HG03342 (cell line): Measurements from ENCODE around the gene MRPS34.
"Not testable (repeated sequence)": the region's sequence is repeated elsewhere in the genome, so short reads cannot be mapped to it uniquely, and the experiment has no call there.

Experiments used
- ATAC-seq: cut with Tn5 transposase; IDR thresholded peaks from one replicate; pipeline ENCODE4 v1.9.1; 2021; ENCODE audit warnings: mild to moderate bottlenecking, moderate library complexity; ENCODE audit not compliant: unreplicated experiment

Gene MRPS34

DNA sequence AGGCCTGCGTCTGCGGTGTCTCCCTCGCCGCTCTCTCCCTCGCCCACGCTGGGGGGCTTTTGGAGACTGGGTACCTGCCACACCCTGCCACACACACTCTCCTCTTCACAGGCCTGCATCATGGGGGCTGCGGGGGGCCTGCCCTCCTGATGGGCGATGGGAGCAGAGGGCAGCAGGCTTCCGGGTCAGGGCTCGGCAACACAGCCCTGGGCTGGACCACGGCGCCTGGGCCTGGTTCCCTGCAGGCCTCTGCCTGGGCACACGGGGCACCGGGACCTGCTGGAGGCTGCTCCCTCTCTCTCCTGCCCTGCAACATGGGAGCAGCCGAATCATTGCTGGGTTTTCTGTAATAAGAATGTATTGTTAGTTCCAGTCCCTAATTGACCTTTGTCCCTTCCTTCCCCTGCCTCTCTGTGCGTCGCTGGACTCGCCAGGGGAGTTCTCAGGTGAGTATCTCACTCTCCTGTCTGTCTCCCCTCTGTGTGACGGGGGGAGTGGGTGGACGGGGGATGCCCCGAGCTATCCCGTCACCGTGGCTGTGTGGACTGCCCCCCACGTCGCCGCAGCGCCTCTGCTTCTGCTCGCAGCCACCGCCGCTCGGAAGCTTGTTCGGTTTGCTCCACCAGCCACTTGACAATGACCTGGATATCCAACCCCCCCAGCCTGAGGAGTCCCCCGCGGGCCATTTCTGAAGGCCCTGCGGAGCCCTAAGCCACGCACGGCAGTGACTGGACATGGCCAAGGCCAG is 15.0 kb downstream of the MRPS34 start:
- no peak for ATAC-seq

DNA sequence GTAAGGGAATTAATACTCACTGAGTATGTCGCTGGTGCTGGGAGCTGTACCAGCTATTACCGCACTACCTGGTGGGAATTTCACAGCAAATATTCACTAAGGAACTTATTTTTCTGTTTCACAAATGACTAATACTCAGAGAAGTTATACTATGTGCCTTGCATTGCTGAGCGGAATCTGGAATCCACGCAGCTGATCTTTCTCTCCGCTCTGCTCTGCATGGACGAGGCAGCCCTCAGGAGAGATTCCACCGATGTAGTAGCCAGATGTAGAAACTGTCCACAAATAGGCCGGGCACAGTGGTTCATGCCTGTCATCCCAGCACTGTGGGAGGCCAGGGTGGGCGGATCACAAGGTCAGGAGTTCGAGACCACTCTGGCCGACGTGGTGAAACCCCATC is 18.7 kb downstream of the MRPS34 start:
- ATAC-seq, result no peak

DNA sequence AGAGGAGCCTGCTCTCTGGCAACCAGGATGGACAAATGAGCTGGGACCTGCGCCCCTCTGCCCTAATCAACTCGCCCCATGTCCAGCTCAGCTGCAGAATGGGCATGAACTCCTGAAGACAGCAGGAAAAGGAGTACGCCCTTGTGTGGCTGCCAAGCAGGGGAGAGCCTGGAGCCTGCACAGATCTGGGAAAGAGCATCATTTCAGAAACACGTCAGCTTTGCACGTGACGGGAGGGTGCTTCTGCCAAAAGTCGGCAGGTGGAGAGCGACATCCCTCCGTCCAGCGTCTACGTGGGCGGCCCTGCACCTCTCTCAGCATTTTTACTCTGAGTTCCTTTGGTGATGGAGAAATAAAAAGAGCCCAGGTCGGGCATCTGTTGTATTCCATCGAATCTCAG is 20.1 kb downstream of the MRPS34 start:
- no peak for ATAC-seq

DNA sequence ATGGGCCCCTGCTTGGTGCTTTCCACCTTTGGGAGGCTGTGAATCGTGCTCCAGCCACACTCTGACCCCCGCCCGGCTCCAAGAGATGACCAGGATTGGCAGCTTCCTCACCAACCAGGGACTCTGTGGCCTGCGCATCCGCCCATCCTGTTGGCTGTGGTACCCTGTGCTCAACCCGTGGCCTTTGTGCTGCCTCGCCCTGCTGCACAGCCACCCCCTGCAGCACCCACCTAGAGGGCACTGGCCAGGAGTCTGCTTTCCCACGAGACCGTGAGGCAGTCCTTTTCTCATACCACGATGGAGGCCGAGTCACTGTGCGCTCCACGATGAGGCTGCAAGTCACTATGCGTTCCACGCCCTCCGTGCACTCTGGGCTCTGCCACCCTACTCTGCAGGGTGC is 21.0 kb downstream of the MRPS34 start:
- ATAC-seq, result no peak

DNA sequence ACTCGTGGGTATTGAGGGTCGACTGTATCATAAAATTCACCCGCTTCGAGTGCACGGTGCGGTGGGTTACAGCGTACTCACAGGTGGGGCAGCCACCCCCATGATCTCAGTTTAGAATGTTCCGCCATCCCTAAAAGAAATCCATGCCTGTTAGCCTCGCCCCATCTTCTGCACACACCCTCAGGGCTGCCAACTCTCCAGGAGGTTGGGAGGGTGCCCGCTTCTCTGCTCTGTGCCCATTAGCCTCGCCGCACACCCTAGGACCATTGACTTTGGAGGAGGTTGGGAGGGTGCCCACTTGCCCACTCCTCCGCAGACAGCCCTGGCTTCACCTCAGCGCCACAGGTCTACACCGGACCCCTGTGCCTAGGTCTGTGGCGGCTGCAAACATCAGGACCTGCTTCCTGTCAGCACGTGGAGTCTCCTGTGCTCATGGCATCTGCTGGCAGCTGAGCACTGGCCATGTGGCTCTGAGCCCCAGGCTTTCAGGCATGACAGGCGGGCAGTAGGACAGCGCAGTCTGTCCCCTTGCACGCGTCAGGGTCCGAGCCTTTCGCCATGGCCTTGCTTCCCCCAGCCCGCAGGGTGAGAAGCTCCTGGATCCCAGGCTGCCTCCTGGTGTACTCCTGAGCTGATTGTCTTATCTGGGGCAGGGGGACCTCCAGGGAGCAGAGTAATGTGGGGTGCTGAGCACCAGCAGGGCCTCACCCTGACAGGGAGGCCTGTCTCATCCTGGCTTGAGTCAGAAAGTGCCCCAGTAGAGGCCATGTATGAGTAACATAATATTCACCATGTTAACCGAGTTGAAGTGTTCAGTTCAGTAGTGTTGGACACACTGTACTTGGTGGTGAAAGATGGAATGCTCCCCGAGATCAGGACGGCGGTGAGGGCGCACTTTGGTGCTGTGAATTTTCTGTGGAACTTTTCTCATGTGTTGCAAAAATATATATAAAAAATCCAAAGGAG is 23.5 kb downstream of the MRPS34 start:
- ATAC-seq, result no peak

DNA sequence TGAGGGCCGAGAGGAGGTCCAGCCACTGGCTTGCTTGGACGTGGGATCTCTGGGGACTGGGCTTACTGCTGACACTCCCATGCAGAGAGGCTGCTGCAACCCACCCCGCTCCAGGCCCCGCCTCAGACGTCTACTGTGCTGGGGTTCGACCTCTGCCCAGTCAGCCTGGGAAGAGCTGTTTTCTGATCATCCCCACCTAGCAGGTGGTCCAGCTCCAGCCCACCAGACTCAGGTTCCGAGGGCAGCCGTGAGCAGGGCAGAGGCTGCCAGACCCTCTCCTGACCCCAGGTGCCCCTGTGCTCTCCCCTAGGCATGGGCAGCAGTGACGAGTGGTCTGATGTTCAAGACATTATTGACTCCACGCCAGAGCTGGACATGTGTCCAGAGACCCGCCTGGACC is 25.0 kb downstream of the MRPS34 start:
- no peak for ATAC-seq

DNA sequence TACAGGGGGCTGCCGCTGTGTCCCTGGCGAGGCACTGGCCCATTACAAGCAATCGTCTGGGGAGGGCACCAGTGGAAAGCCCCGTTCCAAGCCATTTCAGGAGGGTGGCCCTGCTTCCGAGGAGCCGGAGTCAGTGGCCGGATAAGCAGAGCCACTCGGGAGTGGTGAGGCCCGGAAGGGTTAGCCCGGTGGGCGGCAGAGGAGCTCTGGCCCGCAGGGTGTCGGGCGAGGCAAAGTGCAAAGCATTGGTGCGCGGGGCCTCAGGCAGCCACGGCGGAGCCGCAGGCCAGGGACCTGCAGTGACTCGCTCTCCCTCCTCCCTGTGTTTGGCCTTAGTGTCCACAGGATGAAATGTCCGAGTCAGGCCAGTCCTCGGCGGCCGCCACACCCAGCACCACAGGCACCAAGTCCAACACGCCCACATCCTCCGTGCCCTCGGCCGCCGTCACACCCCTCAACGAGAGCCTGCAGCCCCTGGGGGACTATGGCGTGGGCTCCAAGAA is 26.2 kb downstream of the MRPS34 start:
- ATAC-seq, result no peak

DNA sequence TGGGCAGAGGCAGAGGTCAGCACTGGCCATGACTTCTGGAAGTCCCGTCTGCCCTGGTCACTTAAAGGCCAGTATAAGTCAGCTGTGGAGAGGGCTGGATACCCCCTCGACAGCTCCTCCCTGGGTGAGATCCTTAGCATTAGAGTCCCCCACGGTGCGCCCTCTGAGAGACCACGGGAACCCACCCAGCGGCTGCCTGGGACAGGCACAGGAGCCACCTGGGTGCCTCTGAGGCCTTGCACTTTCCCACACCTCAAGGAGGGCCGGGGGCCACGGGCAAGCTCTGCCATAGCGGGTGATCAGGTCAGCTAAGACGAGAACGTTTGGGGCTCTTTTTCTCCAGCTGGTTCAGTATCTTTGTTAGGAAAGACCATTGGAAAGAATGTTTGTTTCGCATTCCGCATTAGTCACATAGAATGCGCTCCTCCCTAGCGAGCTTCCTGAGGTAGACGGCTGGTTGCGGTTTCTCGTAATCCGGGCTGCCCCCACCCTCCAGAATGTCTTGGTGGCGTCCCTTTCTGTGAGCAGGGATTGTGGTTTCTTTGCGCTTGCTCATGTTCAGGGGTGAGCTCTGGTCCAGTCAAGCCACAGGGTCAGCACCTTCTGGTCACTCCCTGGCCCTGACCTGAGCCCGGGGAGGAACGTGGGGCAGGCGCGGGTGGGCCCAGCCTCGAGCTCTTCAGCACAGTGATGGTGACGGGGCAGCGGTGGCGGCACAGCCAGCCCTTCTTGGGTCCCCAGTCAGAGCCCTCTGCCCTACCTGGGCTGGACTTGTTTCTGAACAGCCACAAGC is 26.8 kb downstream of the MRPS34 start:
- ATAC-seq, result no peak

DNA sequence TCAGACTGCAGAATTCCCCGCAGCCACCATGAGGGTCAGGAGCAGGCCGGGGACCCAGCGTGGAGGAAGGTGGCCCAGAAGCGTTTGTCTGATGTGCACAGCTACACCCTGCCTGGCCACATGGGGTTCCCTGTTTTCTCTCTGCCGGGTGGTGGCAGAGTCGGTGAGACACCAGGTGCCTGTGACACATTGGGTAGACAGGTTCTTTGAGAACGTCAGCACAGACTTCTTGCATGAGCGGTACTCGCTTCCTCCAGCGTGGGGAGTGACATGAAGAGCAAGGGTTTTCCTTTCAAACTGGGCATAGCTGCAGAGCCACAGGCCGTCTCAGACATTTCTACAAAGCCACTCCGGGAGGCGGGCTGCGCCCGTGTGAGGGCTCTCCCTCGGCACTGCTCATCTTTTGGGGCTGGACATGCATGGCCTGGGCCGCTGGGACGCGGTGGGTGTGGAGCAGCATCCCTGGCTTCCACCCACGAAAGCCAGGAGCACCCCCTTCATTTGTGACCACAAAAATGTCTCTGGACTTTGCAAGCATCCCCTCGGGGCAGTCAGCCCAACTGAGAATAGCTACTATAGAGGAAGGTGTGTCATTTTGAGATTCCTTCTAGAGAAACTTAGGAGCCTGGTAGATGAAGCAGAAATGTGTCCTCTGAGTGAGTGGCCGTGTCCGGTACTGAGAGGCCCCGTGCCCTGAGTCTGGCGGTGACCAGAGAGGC is 27.6 kb downstream of the MRPS34 start:
- ATAC-seq, result no peak

DNA sequence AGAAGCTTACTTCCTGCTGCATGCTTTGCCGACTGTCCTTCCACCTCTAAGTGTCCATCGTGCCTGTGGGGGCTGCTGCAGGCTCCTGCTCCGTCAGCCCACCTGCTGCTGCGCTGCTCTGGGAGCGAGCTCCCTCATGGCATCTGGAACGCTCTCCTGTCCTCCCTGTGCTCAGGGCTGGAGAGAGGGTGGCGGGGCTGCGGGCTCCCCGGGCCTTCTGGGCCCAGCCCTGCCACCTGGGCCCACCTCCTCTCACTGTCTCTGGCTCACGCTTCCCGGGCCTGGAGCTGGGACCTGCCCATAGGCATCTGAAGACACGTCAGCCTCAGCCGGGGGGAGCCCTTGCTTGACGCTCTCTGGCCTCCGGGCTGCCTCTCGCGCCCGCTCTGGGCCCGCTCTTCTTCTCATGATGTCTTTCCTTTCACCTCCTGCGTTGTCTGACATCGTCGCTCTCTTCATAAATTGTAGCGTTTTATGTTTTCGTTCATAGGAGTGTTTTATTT is 28.5 kb downstream of the MRPS34 start:
- no peak for ATAC-seq

DNA sequence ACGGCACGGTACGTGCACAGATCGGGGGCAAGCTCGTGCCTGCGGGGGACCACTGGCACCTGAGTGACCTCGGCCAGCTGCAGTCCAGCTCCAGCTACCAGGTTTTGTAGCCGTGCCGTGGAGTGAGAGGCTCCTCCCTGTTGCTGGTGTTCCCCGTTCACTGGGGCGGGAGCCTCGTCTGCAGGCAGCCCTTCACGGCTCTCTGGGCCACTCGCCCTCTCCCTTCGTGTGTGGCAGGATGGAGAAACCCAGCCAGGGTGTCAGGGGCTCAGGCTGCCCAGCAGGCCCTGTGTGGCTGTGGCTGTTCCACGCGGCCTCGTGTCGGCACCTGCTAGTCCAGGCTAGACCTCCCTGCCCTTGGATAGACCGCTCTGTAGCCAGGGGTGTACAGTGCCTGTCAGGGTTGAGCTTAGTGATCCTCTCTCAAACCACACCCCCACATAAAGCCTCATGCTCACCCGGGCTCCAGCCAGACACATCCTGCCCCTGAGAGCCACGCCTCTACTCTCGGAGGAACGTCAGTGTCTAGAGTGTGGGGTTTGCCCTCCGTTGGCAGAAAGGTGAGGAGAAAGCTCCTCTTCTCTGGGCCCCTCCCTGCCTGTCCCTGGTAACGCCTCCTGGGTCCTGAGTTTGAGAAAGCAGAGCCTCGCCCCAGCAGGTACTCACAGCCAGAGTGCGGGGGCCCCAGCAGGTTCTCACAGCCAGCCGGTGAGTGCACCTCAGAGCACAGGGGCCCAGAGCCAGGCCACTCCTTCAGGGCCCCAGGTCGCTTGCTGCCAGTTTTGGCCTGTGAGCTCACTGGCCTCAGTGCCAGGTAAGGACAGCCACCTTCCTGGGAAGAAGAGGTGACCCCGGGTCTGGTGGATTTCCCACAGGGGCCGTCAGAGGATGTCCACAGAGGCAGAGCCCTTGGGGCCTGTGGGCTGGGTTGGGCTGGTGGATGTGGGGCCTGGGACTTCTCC is 29.3 kb downstream of the MRPS34 start:
- no peak for ATAC-seq

DNA sequence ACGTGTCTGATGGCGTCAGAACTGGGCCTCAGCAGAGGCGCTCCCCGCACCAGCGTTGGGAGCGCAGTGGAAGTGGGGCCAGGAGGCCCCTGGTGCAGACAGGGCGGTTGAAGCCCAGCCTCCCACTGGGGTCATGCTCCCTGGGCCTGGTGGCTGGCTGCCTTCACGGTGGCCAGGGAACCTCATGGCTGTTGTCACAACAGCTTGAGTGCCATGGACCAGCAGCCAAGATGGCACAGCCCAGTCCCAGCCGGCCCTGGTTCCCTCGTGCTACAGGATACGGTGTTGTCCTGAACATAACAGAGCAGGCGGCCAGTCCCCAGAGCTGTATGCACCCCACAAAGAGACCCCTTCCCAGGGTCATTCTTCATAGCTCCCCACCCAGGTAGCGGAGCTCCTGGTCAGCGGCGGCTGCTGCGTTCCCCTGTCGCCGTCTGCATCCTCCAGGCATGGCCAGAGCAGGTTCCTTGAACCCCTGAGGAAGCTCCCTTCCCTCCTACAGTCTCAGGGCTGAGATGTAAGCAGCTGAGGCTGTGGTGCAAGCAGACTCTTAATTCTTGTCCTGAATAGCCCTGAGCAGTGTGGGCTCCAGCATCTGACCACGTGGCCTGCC is 31.3 kb downstream of the MRPS34 start:
- no peak for ATAC-seq

DNA sequence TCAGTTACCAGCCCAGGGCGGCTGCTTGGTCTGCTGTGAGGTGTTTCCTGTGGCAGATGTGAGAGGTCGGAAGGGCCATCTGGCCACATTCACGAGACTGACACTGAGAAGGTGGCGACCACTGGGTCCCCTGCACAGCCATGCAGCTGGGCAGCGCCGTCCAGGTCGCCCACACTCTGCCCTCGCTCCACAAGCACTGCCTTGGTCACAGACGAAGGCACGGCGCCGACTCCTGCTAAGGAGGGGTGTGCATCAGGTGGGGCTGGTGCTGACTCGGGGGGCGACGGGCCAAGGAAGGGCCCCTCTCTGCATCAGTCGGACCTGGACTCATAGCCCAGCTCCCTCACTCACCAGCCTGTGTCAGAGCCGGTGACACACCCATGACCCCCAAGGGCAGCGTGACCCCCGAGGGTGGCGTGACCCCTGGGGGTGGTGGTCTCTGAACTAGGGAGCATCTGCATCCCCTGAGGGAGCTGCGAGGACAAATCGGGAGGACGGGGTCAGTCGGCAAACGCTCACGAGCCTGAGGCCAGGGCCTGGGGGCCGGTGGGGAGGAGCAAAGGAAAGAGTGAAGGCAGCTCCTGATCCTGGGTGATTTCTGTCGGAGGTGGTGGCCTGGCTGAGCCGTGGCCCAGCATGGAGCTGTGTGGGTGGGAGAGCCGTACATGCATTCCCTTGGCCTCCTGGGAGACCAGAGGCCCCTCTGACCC is 32.0 kb downstream of the MRPS34 start:
- ATAC-seq, result no peak

DNA sequence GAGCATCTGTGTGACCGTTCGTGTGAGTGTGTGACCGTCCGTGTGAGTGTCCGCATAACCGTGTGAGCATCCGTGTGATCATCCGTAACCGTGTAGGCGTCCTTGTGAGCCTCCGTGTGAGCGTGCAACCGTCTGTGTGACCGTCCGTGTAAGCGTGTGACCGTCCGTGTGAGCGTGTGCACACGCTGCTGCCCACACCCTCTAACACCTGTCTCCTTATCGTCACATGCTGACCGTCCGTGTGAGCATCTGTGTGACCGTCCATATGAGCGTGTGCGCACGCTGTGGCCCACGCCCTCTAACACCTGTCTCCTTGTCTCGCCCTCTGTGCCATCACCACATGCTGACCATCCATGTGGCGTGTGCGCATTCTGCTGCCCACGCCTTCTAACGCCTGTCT is 32.7 kb downstream of the MRPS34 start:
- ATAC-seq, result no peak

DNA sequence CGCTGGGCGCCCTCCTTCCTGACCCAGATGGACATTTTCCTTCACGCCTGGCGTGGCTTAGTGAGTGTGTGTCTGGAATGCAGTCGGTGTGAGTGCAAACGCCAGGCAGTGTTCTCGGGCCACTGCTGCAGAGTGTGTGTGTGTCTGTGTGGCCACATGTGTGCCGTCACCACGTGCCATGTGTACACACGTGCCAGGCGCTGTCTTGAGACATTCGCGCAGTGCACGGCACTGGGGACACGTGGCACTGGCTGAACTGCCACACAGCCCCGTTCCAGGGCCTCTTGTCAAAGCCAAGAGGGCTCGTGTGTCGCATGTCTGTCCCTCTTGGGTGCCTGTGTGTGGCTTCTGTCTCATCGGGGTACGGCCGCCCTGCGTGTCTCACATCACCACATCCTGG is 38.1 kb downstream of the MRPS34 start:
- ATAC-seq, result no peak

DNA sequence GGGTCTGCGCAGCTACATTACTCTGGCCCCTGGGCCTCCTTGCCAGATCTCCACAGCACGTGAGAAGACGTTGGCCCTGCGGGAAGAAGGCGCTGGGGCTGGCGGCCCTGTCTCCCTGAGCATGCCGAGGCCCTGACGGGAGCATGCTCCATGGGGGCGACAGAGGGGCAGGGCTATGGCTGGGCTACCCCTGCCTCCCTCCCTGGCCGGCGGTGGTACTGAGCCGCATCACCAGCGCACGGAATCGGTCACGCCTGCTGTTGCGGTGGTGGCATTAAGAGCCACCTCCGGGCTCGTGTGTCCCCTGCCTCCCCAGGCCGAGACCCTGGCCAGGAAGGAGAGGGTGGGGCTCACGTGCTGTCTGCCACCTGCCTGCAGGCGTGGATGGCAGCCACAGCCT is 38.8 kb downstream of the MRPS34 start:
- ATAC-seq, result no peak

DNA sequence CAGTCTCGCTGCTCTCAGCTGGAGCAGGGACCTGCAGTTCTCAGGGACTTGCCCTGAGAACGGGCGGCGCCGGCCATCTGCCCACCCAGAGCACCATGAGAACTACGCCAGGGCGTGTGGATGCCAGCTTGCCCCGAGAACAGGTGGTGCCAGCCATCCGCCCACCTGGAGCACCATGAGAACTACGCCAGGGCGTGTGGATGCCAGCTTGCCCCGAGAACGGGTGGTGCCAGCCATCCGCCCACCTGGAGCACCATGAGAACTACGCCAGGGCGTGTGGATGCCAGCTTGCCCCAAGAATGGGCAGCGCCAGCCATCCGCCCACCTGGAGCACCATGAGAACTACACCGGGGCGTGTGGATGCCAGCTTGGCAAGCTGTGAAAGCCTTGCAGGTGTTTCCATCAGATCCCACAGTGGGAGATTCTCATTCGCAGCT is 40.4 kb downstream of the MRPS34 start:
- ATAC-seq, result not testable (repeated sequence)

DNA sequence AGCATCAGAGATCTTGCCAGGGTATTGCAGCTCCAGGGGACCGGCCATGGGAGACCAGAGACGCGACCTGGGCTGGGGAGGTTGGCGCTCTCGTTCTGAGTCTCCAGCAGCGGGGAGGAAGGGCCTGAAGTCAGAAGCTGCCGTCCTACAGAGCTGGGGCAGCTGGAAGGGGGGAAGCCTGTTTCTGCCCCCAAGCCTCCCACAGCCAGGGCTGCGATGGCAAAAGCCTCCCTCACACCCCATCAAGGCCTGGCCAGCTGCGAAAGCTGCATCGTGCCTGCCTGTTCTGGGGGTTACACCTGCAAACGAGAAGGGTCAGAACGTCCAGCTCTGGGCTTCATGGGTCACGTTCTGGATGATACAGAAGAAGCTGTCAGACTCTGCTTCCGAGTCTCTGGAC is 40.9 kb downstream of the MRPS34 start:
- ATAC-seq, result no peak
